ENCODE data around the gene IL7R.
A peak's percentile ranks its signal among the peaks of the same experiment; 100 is the strongest.

Gene IL7R

GRCh38 chr5:35861718-35862117 is 5.0 kb downstream of the IL7R start:
- no peak overlapping the region for H3K27ac Mint-ChIP-seq
- H3K9me3 Mint-ChIP-seq, result peaks cover 9% of the 10 kb centered on the region
- no peak overlapping the region for H3K4me3 Mint-ChIP-seq
- DNase-seq, result no peak
- no peaks in the 10 kb centered on the region for H3K36me3 Mint-ChIP-seq (ENCODE audit: low read depth)
- H3K27me3 Mint-ChIP-seq (ENCODE audit: low read depth, poor library complexity), result peaks cover 10% of the 10 kb centered on the region
- H3K4me1 Mint-ChIP-seq, result no peaks in the 10 kb centered on the region
- TF ChIP-seq CTCF (IDR thresholded peaks at IDR 0.05), result no peak

- peaks cover 10% of the 10 kb centered on the region for H3K27me3 Mint-ChIP-seq (ENCODE audit: low read depth, poor library complexity)
- no peak for DNase-seq
- H3K9me3 Mint-ChIP-seq, result peaks cover 9% of the 10 kb centered on the region
- H3K36me3 Mint-ChIP-seq (ENCODE audit: low read depth), result no peaks in the 10 kb centered on the region
- H3K4me1 Mint-ChIP-seq, result no peaks in the 10 kb centered on the region
- H3K4me3 Mint-ChIP-seq, result no peak overlapping the region
- no peak overlapping the region for H3K27ac Mint-ChIP-seq
- TF ChIP-seq CTCF (IDR thresholded peaks at IDR 0.05), result no peak
These were observed 5.4 kb downstream of the IL7R start for GRCh38 chr5:35862126-35862525.

DNA sequence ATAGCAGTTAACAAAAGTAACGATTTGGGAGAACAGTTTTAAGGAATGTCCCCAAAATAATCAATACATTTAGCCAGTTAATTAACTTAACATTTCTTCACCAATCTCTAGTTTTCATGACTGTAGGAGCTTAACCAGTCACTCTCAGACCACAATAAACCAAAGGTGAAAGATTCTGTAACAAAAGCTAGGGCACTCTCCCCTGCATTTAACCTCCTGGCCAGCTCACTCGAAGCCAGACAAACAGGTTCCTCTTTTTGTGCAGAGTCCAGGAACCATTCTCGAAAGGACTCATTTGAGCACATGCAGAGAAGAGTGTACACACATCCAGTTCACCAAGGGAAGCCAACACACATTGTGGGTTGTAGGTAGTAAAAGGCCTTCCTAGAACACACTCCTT is 6.5 kb downstream of the IL7R start:
- Mint-ChIP-seq H3K9me3 (peaks cover 9% of the 10 kb centered on the region), H3K36me3 (ENCODE audit: low read depth) (no peaks in the 10 kb centered on the region), H3K27me3 (ENCODE audit: low read depth, poor library complexity) (peaks cover 10% of the 10 kb centered on the region), H3K4me3 (no peak overlapping the region), H3K4me1 (no peaks in the 10 kb centered on the region), H3K27ac (no peak overlapping the region)
- DNase-seq, result no peak
- no peak for TF ChIP-seq CTCF (IDR thresholded peaks at IDR 0.05)

- no peak for DNase-seq
- peaks cover 12% of the 10 kb centered on the region for H3K4me1 Mint-ChIP-seq
- no peaks in the 10 kb centered on the region for H3K36me3 Mint-ChIP-seq (ENCODE audit: low read depth)
- H3K27me3 Mint-ChIP-seq (ENCODE audit: low read depth, poor library complexity), result peaks cover 7% of the 10 kb centered on the region
- no peak overlapping the region for H3K27ac Mint-ChIP-seq
- H3K9me3 Mint-ChIP-seq, result peaks cover 13% of the 10 kb centered on the region
- no peak for TF ChIP-seq CTCF (IDR thresholded peaks at IDR 0.05)
- no peak overlapping the region for H3K4me3 Mint-ChIP-seq
These were observed 11.3 kb downstream of the IL7R start for GRCh38 chr5:35867998-35868397.

DNA sequence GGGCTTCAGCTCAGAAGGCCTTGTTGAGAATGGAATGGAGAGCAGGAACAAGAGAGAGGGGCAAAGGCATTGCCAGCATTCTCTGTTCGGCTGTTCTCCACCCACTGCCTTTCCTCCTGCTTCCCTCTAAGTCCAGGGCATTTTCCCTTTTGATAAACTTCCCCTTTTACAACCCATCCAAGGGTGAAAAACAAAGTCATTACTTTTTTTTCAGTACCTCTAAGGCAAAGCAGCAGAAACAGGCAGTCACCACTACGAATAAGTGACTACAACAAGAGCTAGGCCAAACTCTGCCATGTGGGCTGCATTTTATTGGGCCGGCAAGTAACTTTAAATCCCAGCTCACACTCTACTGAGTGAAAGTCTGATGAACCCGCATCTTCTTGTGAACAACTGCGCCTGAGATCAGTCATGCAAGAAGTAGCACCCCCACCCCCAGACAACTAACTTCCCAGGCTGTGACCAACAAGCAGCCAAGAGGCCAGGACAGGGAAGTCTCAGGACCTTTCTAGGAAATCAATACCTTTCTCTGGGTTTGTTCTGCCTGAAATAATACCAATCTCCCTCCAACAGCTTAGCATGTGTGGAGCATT is 13.1 kb downstream of the IL7R start:
- Mint-ChIP-seq H3K27ac (peak overlapping the region; percentile 74), H3K27me3 (ENCODE audit: low read depth, poor library complexity) (peaks cover 14% of the 10 kb centered on the region), H3K9me3 (peaks cover 8% of the 10 kb centered on the region), H3K36me3 (ENCODE audit: low read depth) (no peaks in the 10 kb centered on the region), H3K4me3 (no peak overlapping the region), H3K4me1 (peaks cover 12% of the 10 kb centered on the region)
- no peak for TF ChIP-seq CTCF (IDR thresholded peaks at IDR 0.05)
- no peak for DNase-seq

- TF ChIP-seq CTCF (IDR thresholded peaks at IDR 0.05), result no peak
- H3K9me3 Mint-ChIP-seq, result peaks cover 4% of the 10 kb centered on the region
These were observed 13.9 kb downstream of the IL7R start for GRCh38 chr5:35870605-35871004.

More at GRCh38 chr5:35870605-35871004, 13.9 kb downstream of the IL7R start:
- Mint-ChIP-seq H3K36me3 (ENCODE audit: low read depth) (no peaks in the 10 kb centered on the region), H3K4me1 (peaks cover 12% of the 10 kb centered on the region), H3K4me3 (no peak overlapping the region), H3K27me3 (ENCODE audit: low read depth, poor library complexity) (peaks cover 12% of the 10 kb centered on the region), H3K27ac (no peak overlapping the region)
- no peak for DNase-seq
